Panc1 (cell line): Measurements from ENCODE around the gene TEX14. TPM values are rescaled to one million over a fixed set of nuclear protein-coding genes. Genes with fewer than 3 reads are reported as not detected.

Source experiments
- ATAC-seq: fragments of 200-7000 bp; cut with Tn5 transposase; 2 replicates; pipeline ENCODE4 v1.9.1; 2020; ENCODE audit warnings: mild to moderate bottlenecking, moderate library complexity
- BruUV-seq: library from RNA; stranded (reverse); fragments of 400-500 nt; replicated peaks from 2 replicates; lab custom pipeline; 2021; lab: Mats Ljungman, UMichigan
- CTCF ChIA-PET: fragments of 300-600 bp; sonication (Branson Sonifier 250); formaldehyde crosslinking; loops from one replicate; lab custom pipeline; 2022; ENCODE audit warnings: antibody characterized with exemption; lab: Charles Lee
- POLR2A ChIA-PET: fragments of 300-600 bp; sonication (Branson Sonifier 250); formaldehyde crosslinking; loops from one replicate; lab custom pipeline; 2022; ENCODE audit warnings: antibody characterized with exemption; lab: Charles Lee
- DNase-seq: peaks from one replicate; pipeline ENCODE4 v3.0.0-alpha.2; 2010; ENCODE audit warnings: low read depth, low spot score
- H3K27ac ChIP-seq: 2 replicates; pipeline ENCODE4 v1.5.1; 2011; ENCODE audit warnings: mild to moderate bottlenecking, low read length, inconsistent platforms
- H3K27me3 ChIP-seq: fragments of 200-500 bp; sonication (Bioruptor generic); 2 replicates; pipeline ENCODE4 v1.6.0; 2014; ENCODE audit warnings: low read length, inconsistent platforms; ENCODE audit not compliant: control insufficient read depth, insufficient read depth
- H3K36me3 ChIP-seq: fragments of 200-500 bp; sonication (Bioruptor generic); 2 replicates; pipeline ENCODE4 v1.5.1; 2014; ENCODE audit warnings: inconsistent platforms, mild to moderate bottlenecking, low read length, moderate library complexity; ENCODE audit not compliant: control insufficient read depth, insufficient read depth
- H3K4me1 ChIP-seq: 2 replicates; pipeline ENCODE4 v1.5.1; 2011; ENCODE audit warnings: inconsistent platforms, mild to moderate bottlenecking, low read length, moderate library complexity; ENCODE audit not compliant: control insufficient read depth, insufficient read depth
- H3K4me3 ChIP-seq, 2 experiments: 2 replicates each; pipeline ENCODE4 v1.5.1; 2011 to 2012; ENCODE audit warnings: low read depth in 2 of 2, low read length in 2 of 2, mild to moderate bottlenecking in 2 of 2, inconsistent platforms in 1 of 2, moderate library complexity in 1 of 2
- H3K9me3 ChIP-seq: fragments of 200-500 bp; sonication (Bioruptor generic); 2 replicates; pipeline ENCODE4 v1.5.1; 2014; ENCODE audit warnings: low read depth, mild to moderate bottlenecking, inconsistent platforms, low read length, moderate library complexity; ENCODE audit not compliant: control insufficient read depth, insufficient read depth
- CTCF ChIP-seq: fragments of 450-650 bp; IDR thresholded peaks from 2 replicates; pipeline ENCODE4 v1.5.1; 2017; ENCODE audit warnings: mild to moderate bottlenecking
- POLR2AphosphoS5 ChIP-seq: IDR thresholded peaks from 2 replicates; pipeline ENCODE4 v1.6.1; 2012; ENCODE audit warnings: mild to moderate bottlenecking, low read depth, low read length, moderate library complexity
- REST ChIP-seq, 2 experiments: IDR thresholded peaks; 2 replicates each; pipeline ENCODE4 v1.6.1; 2011 to 2012; ENCODE audit warnings: low read depth in 2 of 2, control low read depth in 1 of 2, low read length in 1 of 2, mild to moderate bottlenecking in 1 of 2, moderate library complexity in 1 of 2; ENCODE audit not compliant: insufficient read depth in 1 of 2
- SIN3A ChIP-seq: IDR thresholded peaks from 2 replicates; pipeline ENCODE4 v1.6.1; 2012; ENCODE audit warnings: low read depth, mild to moderate bottlenecking, low read length, moderate library complexity, borderline replicate concordance; ENCODE audit not compliant: insufficient read depth
- TCF7L2 ChIP-seq: IDR thresholded peaks from 2 replicates; pipeline ENCODE4 v1.6.1; 2011; ENCODE audit warnings: mild to moderate bottlenecking, low read depth, low read length, inconsistent platforms
- in situ Hi-C: cut with HindIII; loops from 2 replicates; pipeline ENCODE4 v1.10.0; 2016; ENCODE audit warnings: low sequenced_read_pairs, low pct_unique_long_range_greater_than_20kb
- intact Hi-C: fragments of 100-400 bp; cut with micrococcal nuclease; formaldehyde crosslinking; loops from one replicate; pipeline ENCODE4 v1.10.0; 2022; ENCODE audit not compliant: unreplicated experiment
- total RNA-seq: library from RNA; stranded (reverse); gene quantifications from one replicate; pipeline ENCODE4 v1.2.1, GENCODE V29; 2021; ENCODE audit not compliant: unreplicated experiment

The TEX14 gene
- total RNA-seq, 1 experiment from 2014 or later, result not detected

GRCh38 chr17:58586009-58586644, 105.7 kb downstream of the TEX14 start:
- ATAC-seq, result no peak
- Histone ChIP-seq H3K4me1 (no peaks in the 10 kb centered on the region), H3K27me3 (no peaks in the 10 kb centered on the region; the same call in 1 of the 2 replicates), H3K36me3 (no peaks in the 10 kb centered on the region), H3K9me3 (no peaks in the 10 kb centered on the region), H3K27ac (no peak overlapping the region), H3K4me3 (no peak overlapping the region)
- BruUV-seq, result no TSS peak
- CTCF ChIA-PET, result interaction anchor here (0.7 kb wide), 1 partner anchor 14 kb away, joined by 3 read pairs; no protein-coding TSS in a partner anchor
- intact Hi-C loops, result no loop called here
- POLR2A ChIA-PET, result interaction anchor here (0.6 to 1.1 kb wide), 2 partner anchors 31 to 45 kb away, joined by 3 to 9 read pairs; no protein-coding TSS in a partner anchor
- TF ChIP-seq REST (IDR thresholded peaks at IDR 0.05; ENCODE audit: insufficient read depth in 1 of 2, low read depth in 2 of 2, low read length in 1 of 2) (no peak), CTCF (no peak), POLR2AphosphoS5 (no peak), SIN3A (no peak), TCF7L2 (no peak)
- in situ Hi-C loops, result no loop called here
- DNase-seq, result no peak

GRCh38 chr17:58585554-58585953, 106.3 kb downstream of the TEX14 start:
- Histone ChIP-seq H3K27me3 (no peaks in the 10 kb centered on the region; the same call in 1 of the 2 replicates), H3K9me3 (no peaks in the 10 kb centered on the region), H3K4me3 (no peak overlapping the region), H3K4me1 (no peaks in the 10 kb centered on the region), H3K36me3 (no peaks in the 10 kb centered on the region), H3K27ac (no peak overlapping the region)
- ATAC-seq (no peak), DNase-seq (no peak)
- ChIA-PET POLR2A (interaction anchor here (1.1 kb wide), 1 partner anchor 46 kb away, joined by 9 read pairs; no protein-coding TSS in a partner anchor), CTCF (interaction anchor here (0.6 kb wide), 1 partner anchor 21 kb away, joined by 5 read pairs; no protein-coding TSS in a partner anchor)
- no TSS peak for BruUV-seq
- TF ChIP-seq REST (IDR thresholded peaks at IDR 0.05; ENCODE audit: insufficient read depth in 1 of 2, low read depth in 2 of 2, low read length in 1 of 2), result no peak
- no peak for TF ChIP-seq POLR2AphosphoS5
- TF ChIP-seq CTCF, result no peak
- TF ChIP-seq TCF7L2, result no peak
- TF ChIP-seq SIN3A, result no peak
- in situ Hi-C loops, result no loop called here
- intact Hi-C loops, result no loop called here
